Measurements from ENCODE around the gene RNF187. TPM values are rescaled to one million over a fixed set of nuclear protein-coding genes. Genes with fewer than 3 reads are reported as not detected.

RNF187 gene
- total and polyA plus RNA-seq, 2 of the 4 experiments (the other 2 are of a cell fraction): 14.0 to 55.4 TPM

DNA sequence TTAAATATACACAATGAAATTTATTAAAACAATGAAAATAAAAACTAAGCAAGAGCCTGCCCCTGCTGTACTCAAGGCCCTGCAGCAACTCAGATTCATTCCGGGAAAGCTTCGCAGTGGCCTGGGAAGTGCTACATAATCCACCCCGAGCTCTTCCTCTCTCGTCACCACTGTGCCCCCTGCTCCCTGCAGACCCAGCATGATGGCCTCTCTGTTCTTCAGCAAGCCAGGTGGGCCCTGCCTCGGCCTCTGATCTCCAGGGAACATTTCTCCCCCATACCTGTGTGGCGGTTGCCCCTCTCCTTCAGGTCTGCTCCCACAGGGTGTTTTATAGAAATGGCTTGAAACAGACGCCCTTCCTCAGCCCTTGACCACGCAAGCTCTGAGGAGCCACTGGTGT, 10.6 kb downstream of the RNF187 start:
- Histone ChIP-seq H3K9me3 (ENCODE audit: control insufficient read depth, insufficient read depth, low read length) (no peaks in the 10 kb centered on the region), H3K79me1 (ENCODE audit: low read depth in 1 of 2, low read length in 2 of 2) (peaks cover 0 to 11% of the 10 kb centered on the region in 2 experiments; a peak in 1 of 4 replicates), H3K4ac (ENCODE audit: low read depth, low read length) (no peak overlapping the region), H2BK120ac (ENCODE audit: low read depth, low read length) (no peak overlapping the region), H3K27me3 (ENCODE audit: control insufficient read depth, insufficient read depth, low read length) (no peaks in the 10 kb centered on the region), H3K18ac (ENCODE audit: low read depth, low read length) (no peak overlapping the region), H3K56ac (ENCODE audit: extremely low read depth, insufficient read depth, low read length) (no peak overlapping the region), H2AFZ (replicated peaks; ENCODE audit: low read length, poor library complexity) (no peak overlapping the region), H3K4me2 (ENCODE audit: low read depth, low read length) (no peak overlapping the region), H2BK20ac (ENCODE audit: low read depth, low read length) (no peak overlapping the region), H3K9me1 (ENCODE audit: insufficient read depth, low read length) (0 out of 2 replicates have a peak, but pooled peaks cover 9% of the 10 kb centered on the region), H2AK5ac (ENCODE audit: low read depth, low read length) (no peak overlapping the region), H3K9ac (ENCODE audit: low read depth, low read length) (no peak overlapping the region), H4K8ac (ENCODE audit: low read depth in 2 of 2, low read length in 2 of 2) (no peak overlapping the region), H4K91ac (ENCODE audit: insufficient read depth, low read depth, low read length) (no peak overlapping the region), H4K20me1 (ENCODE audit: insufficient read depth, low read length) (0 out of 2 replicates have a peak, but pooled peaks cover 6% of the 10 kb centered on the region), H2AK9ac (replicated peaks; ENCODE audit: low read depth, low read length, poor library complexity) (no peak overlapping the region), H3K4me1 (ENCODE audit: control insufficient read depth, insufficient read depth, low read length) (no peaks in the 10 kb centered on the region), H3K4me3 (ENCODE audit: insufficient read depth, low read depth, low read length) (no peak overlapping the region), H3K23ac (ENCODE audit: low read depth, low read length) (no peak overlapping the region), H2BK5ac (ENCODE audit: low read depth, low read length, poor library complexity, severe bottlenecking) (no peak overlapping the region), H4K5ac (ENCODE audit: low read depth, low read length) (no peak overlapping the region), H3K36me3 (ENCODE audit: control insufficient read depth, insufficient read depth, low read length) (peaks cover 30% of the 10 kb centered on the region), H2BK15ac (ENCODE audit: low read depth, low read length) (no peak overlapping the region), H3K27ac (ENCODE audit: insufficient read depth, low read length) (no peak overlapping the region), H3K14ac (replicated peaks; ENCODE audit: low read depth, low read length) (no peak overlapping the region)
- CTCF ChIA-PET: no interaction called here
- ATAC-seq (ENCODE audit: low read depth) (no peak), DNase-seq (no peak)
- intact Hi-C loops (cut with micrococcal nuclease): no loop called here
- BruUV-seq (replicated peaks): no TSS peak
- POLR2A ChIA-PET (ENCODE audit: unreplicated experiment): no interaction called here
- dilution Hi-C loops (cut with HindIII; ENCODE audit: low sequenced_read_pairs, unreplicated experiment): no loop called here
- TF ChIP-seq, protein P1, sequence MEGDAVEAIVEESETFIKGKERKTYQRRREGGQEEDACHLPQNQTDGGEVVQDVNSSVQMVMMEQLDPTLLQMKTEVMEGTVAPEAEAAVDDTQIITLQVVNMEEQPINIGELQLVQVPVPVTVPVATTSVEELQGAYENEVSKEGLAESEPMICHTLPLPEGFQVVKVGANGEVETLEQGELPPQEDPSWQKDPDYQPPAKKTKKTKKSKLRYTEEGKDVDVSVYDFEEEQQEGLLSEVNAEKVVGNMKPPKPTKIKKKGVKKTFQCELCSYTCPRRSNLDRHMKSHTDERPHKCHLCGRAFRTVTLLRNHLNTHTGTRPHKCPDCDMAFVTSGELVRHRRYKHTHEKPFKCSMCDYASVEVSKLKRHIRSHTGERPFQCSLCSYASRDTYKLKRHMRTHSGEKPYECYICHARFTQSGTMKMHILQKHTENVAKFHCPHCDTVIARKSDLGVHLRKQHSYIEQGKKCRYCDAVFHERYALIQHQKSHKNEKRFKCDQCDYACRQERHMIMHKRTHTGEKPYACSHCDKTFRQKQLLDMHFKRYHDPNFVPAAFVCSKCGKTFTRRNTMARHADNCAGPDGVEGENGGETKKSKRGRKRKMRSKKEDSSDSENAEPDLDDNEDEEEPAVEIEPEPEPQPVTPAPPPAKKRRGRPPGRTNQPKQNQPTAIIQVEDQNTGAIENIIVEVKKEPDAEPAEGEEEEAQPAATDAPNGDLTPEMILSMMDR (conservative IDR thresholded peaks at IDR 0.05; ENCODE audit: low read depth, low read length): no peak
- TF ChIP-seq CHD1 (IDR thresholded peaks at IDR 0.05; ENCODE audit: low read depth, low read length) (no peak), RAD21 (IDR thresholded peaks at IDR 0.05; ENCODE audit: low read length) (no peak), RCOR1 (IDR thresholded peaks at IDR 0.05; ENCODE audit: insufficient replicate concordance, low read length) (no peak)
- TF ChIP-seq, protein P2, sequence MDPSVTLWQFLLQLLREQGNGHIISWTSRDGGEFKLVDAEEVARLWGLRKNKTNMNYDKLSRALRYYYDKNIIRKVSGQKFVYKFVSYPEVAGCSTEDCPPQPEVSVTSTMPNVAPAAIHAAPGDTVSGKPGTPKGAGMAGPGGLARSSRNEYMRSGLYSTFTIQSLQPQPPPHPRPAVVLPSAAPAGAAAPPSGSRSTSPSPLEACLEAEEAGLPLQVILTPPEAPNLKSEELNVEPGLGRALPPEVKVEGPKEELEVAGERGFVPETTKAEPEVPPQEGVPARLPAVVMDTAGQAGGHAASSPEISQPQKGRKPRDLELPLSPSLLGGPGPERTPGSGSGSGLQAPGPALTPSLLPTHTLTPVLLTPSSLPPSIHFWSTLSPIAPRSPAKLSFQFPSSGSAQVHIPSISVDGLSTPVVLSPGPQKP (IDR thresholded peaks at IDR 0.05; ENCODE audit: borderline replicate concordance, low read depth, low read length): no peak
- in situ Hi-C loops (cut with MboI; ENCODE audit: low sequenced_read_pairs): no loop called here
- no CpG with 5 or more reads among the region's 8 CpGs for WGBS, 2 experiments (ENCODE audit: extremely low coverage in 2 of 2, insufficient read length in 1 of 2)
